ENCODE data around the gene RUSC1.
"Not testable (repeated sequence)": the region's sequence is repeated elsewhere in the genome, so short reads cannot be mapped to it uniquely, and the experiment has no call there.

The RUSC1 gene

GRCh38 chr1:155320661-155321617 is at the start of gene RUSC1:
Gene RUSC1, plus strand, starts transcription at chr1:155320894. Its CDS starts 880 bp downstream, at chr1:155321774.
- peak; percentile 58 for DNase-seq

GRCh38 chr1:155272466-155273342 is 48.0 kb upstream of the RUSC1 start:
- no peak for DNase-seq

GRCh38 chr1:155273343-155274245 is 47.1 kb upstream of the RUSC1 start, which contains the start of gene CLK2:
Gene CLK2, minus strand, starts transcription at chr1:155273504. Its CDS starts 2,527 bp downstream, at chr1:155270977.
- DNase-seq = peak; percentile 97

- DNase-seq = peak; percentile 97
Measured at GRCh38 chr1:155277070-155277901, 43.4 kb upstream of the RUSC1 start, which contains the start of gene HCN3. Gene HCN3, plus strand, starts transcription at chr1:155277463. Its CDS starts 128 bp downstream, at chr1:155277591.

GRCh38 chr1:155277902-155278688 is 42.6 kb upstream of the RUSC1 start:
- DNase-seq = peak; percentile 13

GRCh38 chr1:155278689-155279160 is 42.0 kb upstream of the RUSC1 start:
- no peak for DNase-seq

- DNase-seq = no peak
Measured at GRCh38 chr1:155279268-155279667, 41.4 kb upstream of the RUSC1 start.

- no peak for DNase-seq
Measured at GRCh38 chr1:155282488-155283091, 38.1 kb upstream of the RUSC1 start.

- DNase-seq = no peak
Measured at GRCh38 chr1:155284476-155284875, 36.2 kb upstream of the RUSC1 start.

GRCh38 chr1:155285063-155285462 is 35.6 kb upstream of the RUSC1 start:
- no peak for DNase-seq

GRCh38 chr1:155285631-155286044 is 35.1 kb upstream of the RUSC1 start:
- no peak for DNase-seq

GRCh38 chr1:155286544-155286943 is 34.1 kb upstream of the RUSC1 start:
- DNase-seq = no peak

- no peak for DNase-seq
Measured at GRCh38 chr1:155287987-155288543, 32.6 kb upstream of the RUSC1 start.

GRCh38 chr1:155291006-155291405 is 29.7 kb upstream of the RUSC1 start:
- not testable (repeated sequence) for DNase-seq

- no peak for DNase-seq
Measured at GRCh38 chr1:155293086-155293749, 27.5 kb upstream of the RUSC1 start.

GRCh38 chr1:155294520-155295182 is 26.0 kb upstream of the RUSC1 start:
- DNase-seq = no peak

GRCh38 chr1:155295183-155295941 is 25.3 kb upstream of the RUSC1 start:
- no peak for DNase-seq

GRCh38 chr1:155295942-155296267 is 24.8 kb upstream of the RUSC1 start:
- DNase-seq = no peak
